ENCODE measurements around the gene MRPL48.
"Not testable (repeated sequence)": the region's sequence is repeated elsewhere in the genome, so short reads cannot be mapped to it uniquely, and the experiment has no call there.

The MRPL48 gene

GRCh38 chr11:73781303-73781702 is 6.4 kb upstream of the MRPL48 start:
- DNase-seq = peak; percentile 7

GRCh38 chr11:73783483-73784020 is 4.1 kb upstream of the MRPL48 start:
- peak; percentile 21 for DNase-seq

DNA sequence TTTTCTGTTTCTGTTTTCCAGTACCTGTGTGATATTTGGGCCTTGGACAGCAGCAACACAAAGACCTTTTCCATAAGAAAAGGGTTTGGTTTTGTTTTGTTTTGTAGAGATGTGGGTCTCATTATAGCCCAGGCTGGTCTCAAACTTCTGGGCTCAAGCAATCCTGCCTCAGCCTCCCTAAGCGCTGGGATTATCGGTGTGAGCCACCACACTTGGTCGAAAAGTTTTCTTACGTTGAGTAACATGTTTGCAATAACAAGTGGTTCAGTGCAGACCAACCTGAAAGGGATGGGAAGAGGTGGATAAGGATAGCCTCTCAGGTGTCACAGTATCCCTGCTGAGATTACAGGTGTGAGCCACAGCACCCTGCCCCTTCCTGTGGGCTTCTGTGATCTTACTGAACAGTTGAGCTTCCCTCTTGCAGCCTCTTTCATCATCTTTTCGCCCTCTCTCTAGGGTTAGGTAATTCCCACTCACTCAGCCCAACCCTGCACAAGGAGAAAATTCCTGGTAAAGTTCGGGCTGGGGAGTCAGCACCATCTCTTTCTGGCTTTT is 3.5 kb upstream of the MRPL48 start:
- peak; percentile 67 for DNase-seq

DNA sequence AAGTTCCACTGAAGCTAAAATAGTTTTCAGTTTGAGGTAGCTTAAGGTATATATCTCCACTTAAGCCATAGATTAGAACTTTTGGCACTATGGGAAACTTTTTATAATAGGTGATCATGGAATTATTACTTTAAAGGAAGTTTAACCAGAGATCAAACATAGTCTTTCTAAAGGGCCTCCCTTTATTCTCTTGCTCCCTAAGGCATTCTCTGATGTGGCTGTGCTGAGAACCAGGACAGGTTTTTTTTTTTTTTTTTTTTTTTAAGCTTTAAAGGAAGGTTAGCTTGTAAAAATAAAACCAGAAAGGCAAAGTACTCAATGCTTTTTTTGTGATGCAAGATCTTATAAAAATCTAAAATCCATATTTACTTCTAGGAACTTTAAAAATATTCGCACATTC is 2.9 kb upstream of the MRPL48 start:
- DNase-seq = no peak

- not testable (repeated sequence) for DNase-seq
Observed at GRCh38 chr11:73785467-73785866, 2.2 kb upstream of the MRPL48 start.

DNA sequence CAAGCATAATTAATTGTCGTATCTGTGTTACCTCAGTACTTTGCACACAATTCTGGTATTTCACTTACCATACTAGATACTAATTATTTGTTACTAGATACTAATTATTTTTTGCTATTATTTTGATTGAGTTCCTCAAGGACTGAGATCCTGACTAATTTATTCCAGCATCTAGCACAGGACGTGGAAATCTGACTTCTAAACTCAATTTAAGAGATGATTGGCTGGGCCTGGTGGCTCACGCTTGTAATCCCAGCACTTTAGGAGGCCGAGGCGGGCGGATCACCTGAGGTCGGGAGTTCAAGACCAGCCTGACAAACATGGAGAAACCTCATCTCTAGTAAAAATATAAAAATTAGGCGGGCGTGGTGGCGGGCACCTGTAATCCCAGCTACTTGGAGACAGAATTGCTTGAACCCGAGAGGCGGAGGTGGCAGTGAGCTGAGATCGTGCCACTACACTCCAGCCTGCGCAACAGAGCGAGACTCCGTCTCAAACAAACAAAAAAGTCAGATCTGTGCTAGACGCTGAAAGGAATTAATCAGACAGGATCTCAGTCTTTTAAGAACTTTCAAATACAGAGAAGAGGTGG is 527 bp upstream of the MRPL48 start:
- DNase-seq = no peak

- DNase-seq = no peak
Observed at GRCh38 chr11:73789279-73789670, 1.6 kb downstream of the MRPL48 start.

DNA sequence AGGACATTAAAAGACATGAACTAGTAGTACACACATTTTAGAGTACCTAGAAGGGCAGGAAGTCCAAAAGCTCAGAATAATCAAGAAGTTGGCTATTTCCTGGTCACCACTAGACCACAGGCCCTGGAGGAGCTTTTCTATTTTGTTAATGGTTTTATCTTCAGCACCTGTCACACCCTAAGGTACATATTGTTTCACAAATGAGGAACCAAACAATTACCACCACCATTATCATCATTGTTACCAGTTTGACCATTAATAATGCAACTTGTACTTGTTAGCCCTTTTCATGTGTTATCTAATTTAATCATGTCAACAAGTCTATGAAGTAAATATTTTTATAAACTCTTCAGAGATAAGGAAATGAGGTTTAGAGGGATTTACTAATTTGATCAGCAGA is 4.9 kb downstream of the MRPL48 start:
- no peak for DNase-seq

DNA sequence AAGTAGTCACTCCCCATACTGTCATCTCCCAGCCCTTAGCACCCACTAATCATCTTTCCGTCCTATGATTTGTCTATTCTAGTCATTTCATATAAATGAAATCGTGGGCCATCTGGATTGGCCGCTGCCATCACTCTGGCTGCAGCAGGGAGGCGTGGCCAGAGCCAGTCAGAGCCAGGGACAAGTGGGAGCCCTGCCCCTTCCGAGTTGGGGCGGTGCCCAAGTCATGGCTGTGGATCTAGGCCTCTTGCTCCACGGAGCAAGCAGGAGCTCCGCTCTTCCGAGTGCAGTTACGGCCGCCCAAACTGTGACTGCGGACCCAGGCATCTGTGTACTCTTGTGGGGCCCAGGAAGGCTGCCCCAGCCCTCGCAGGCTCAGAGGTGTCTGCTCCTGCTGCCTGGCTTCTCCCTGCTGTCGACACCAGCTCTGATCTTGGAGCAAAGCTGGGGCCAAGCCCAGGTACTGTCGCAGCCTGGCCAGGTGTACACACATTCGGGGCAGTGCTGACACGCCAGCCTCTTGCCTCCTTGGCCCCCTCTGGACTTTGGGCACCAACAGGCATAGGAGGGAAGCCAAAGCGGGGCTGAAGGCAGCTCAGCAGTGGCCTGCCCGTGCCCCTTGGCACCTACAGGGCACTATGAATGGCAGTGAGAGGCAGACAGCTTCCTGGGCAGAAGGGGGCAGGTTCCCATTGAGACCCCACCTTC is 8.4 kb downstream of the MRPL48 start:
- DNase-seq = peak; percentile 59

GRCh38 chr11:73797457-73797856 is 9.8 kb downstream of the MRPL48 start:
- no peak for DNase-seq

DNA sequence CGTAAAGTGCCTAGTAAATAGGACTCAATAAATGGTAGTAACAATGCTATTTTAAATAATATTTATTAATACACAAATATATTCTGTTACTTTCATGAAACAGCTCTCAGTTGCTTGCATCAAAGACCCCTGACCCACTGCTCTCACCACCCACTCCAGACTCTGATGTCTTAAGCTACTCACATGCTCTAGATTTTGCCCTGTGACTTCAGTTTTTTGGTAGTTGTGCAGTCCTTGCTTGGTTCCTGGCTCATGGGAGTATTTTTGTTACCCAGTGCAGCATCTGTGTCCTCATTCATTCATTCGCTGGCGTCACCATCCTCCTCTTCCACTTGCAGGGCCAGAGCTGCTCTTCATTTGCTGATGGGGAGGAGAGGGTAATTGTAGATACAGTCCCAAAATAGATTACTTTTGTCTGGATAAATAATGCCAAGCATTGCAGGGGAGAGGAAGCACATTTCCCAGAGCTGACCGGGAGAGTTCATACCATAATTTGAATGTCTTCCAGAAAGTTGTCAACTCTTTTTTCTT is 12.7 kb downstream of the MRPL48 start:
- no peak for DNase-seq

- no peak for DNase-seq
Observed at GRCh38 chr11:73801136-73801535, 13.5 kb downstream of the MRPL48 start.

- no peak for DNase-seq
Observed at GRCh38 chr11:73804712-73805111, 17.0 kb downstream of the MRPL48 start.

DNA sequence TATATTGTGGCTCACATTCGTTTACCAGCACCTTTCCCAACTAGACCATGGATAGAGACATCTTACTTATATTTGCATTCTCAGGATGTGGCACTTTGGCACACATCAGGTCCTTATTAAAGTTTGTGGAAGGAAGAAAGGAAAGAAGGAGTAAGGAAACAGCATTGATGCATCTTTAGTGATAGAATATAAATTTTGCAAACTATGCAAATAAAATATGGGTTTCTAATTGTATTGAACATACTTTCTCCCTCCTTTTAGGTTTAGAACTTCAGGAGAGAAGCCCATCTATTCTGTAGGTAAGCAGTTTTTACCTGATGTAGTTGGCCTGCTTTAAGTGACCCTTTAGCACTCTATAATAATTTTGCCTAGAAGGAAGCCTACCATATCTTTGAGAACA is 20.4 kb downstream of the MRPL48 start:
- DNase-seq = no peak

DNA sequence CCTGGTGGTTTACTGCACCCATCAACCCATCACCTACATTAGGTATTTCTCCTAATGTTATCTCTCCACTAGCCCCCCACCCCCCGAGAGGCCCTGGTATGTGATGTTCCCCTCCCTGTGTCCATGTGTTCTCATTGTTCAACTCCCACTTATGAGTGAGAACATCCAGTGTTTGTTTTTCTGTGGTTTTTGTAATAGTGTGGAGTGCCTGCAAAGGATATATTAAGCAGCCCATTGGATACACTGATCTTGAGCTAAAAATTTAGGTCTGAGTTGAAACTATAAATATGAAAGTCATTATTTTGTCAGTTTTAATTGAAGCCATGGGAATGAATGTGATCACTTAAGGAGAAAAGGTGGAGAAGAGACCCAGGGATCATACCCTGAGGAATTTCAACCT is 23.0 kb downstream of the MRPL48 start:
- DNase-seq = no peak

GRCh38 chr11:73812234-73812633 is 24.6 kb downstream of the MRPL48 start:
- no peak for DNase-seq

DNA sequence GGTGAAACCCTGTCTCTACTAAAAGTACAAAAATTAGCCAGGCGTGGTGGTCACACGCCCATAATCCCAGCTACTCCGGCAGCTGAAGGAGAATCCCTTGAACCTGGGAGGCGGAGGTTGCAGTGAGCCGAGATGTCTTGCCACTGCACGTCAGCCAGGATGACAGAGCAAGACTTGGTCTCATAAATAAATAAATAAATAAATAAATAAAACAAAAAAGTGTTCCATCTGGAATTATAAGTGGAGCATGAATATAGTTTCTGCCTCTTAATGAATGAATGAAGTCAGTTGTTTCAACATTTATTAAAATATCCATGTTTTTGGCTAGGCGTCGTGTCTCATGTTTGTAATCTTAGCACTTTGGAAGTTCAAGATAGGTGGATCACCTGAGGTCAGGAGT is 27.1 kb downstream of the MRPL48 start:
- DNase-seq = no peak

GRCh38 chr11:73818846-73819245 is 31.2 kb downstream of the MRPL48 start:
- DNase-seq = no peak

DNA sequence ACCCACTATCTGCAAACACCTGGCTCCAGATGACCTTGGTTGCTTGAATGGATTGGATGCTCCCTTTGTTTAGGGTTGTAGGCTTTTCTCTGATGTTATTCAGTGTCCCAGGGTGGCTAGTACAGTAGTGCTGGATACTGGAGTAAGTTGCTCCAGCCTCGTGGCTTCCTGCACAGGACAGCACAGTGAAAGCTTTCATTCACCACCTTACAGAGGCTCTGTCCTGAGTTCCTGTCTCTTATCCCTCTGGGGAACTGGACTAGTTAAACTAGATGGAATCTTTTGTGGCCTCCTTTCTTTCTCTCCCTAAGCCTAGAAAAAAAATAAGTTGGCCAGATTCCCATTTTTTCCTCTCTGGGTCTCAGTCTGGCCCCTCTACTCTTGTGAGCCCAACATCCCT is 42.6 kb downstream of the MRPL48 start:
- no peak for DNase-seq

DNA sequence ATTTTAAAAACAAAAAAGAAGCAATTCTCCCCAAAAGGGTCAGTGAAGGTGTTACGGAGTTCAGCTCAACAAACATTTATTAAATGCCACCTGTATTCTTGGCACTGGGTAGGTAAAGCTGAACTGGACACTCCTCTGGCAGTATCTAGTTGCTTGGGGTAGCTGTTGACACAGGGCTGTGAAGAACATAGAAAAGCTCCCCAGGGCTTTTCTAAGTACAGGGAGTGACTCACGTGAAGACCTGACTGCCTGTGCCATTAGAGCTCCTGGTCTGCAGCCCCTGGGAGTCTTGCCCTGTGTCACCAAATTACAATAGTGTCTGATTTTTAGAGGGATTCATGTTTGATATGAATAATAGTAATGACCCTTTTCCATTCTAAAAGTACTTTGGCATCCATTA is 45.4 kb downstream of the MRPL48 start:
- no peak for DNase-seq

DNA sequence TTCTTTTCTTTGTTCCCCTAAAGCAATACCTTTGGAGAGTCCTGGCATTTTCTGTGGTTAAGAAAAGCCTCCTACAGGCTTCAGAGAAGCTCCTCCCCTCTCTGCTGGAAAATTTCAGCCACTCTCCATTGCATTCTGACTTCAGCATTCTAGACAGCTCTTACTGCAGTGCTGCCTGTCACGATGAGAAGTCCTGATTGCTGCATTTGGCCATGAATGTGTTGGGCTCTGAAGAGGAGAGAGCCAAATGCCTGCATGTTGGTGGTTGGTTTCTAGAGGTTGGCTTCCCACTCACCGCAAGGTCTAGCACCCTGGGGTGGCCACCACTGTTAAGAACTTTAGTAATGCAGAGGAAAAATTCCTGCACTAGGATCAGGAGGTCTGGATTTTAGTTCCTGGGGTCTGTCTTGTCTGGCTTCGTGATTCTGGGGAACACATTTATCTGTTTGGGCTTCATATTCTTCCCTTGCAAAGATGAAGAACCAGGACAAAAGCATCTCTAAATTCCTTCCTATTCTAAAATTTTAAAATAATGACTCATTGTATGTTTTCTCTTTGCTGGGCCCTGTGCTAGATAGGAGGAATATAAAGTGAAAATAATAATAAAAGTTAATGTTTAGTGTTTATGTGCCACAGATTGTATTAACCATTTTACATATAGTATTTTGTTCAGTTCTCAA is 50.9 kb downstream of the MRPL48 start:
- DNase-seq = peak; percentile 78

DNA sequence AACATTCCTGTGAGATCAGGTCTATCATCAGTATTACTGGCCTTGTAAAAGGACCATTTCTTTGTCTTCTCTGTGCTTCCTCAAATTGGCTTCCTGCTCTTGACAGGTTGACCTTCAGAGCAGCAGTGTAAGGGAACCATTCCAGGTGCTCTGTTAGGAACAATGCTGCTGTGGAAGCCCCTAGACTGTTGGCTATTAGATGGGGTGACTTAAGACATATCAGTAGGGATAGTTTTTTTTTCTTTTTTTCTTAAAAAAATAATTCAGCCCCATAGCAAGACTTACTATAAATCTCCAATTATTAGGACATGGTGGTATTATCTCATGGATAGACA is 51.4 kb downstream of the MRPL48 start:
- DNase-seq = no peak

- no peak for DNase-seq
Observed at GRCh38 chr11:73851046-73851764, 63.5 kb downstream of the MRPL48 start.

All from islet precursor cell (in vitro differentiated cells).